ENCODE measurements around the gene SEPSECS. TPM values are rescaled to one million over a fixed set of nuclear protein-coding genes. Genes with fewer than 3 reads are reported as not detected.

SEPSECS gene
- total and polyA plus RNA-seq, 2 experiments from 2014 or later, result 1.2 to 4.7 TPM

GRCh38 chr4:25177147-25177546 lies 16.9 kb upstream of the SEPSECS start:
- H2AFZ ChIP-seq, result no peak overlapping the region
- Mint-ChIP-seq H3K27me3 (ENCODE audit: insufficient read depth, low read depth, poor library complexity) (no peaks in the 10 kb centered on the region), H3K4me1 (no peaks in the 10 kb centered on the region), H3K36me3 (ENCODE audit: low read depth) (no peaks in the 10 kb centered on the region), H3K9me3 (no peaks in the 10 kb centered on the region), H3K27ac (no peak overlapping the region), H3K4me3 (no peak overlapping the region)
- H4K20me1 ChIP-seq (replicated peaks; ENCODE audit: insufficient read depth), result no peaks in the 10 kb centered on the region
- H3K4me2 ChIP-seq, result no peak overlapping the region
- DNase-seq (ENCODE audit: low spot score) (no peak), ATAC-seq (no peak)
- H3K79me2 ChIP-seq (replicated peaks; ENCODE audit: insufficient read depth), result no peaks in the 10 kb centered on the region
- H3K4me3 ChIP-seq, result no peak overlapping the region
- no peak overlapping the region for H3K27ac ChIP-seq (ENCODE audit: low read depth)
- H3F3A ChIP-seq (replicated peaks; ENCODE audit: low read depth), result no peaks in the 10 kb centered on the region
- H3K9me2 ChIP-seq (ENCODE audit: insufficient read depth), result no peaks in the 10 kb centered on the region
- TF ChIP-seq REST (IDR thresholded peaks at IDR 0.05; ENCODE audit: unreplicated experiment) (no peak), NANOG (IDR thresholded peaks at IDR 0.05; ENCODE audit: borderline replicate concordance) (no peak), EZH2phosphoT487 (IDR thresholded peaks at IDR 0.05; ENCODE audit: unreplicated experiment) (no peak), ETS1 (IDR thresholded peaks at IDR 0.05) (no peak), CTCF (conservative IDR thresholded peaks at IDR 0.05; ENCODE audit: low read depth in 2 of 2) (no peak), ZNF114 (CRISPR knock-in tag; IDR thresholded peaks at IDR 0.05) (no peak), EZH2 (IDR thresholded peaks at IDR 0.05; ENCODE audit: low read depth, unreplicated experiment) (no peak), STAT1 (IDR thresholded peaks at IDR 0.05; ENCODE audit: unreplicated experiment) (no peak), ZNF331 (CRISPR knock-in tag; IDR thresholded peaks at IDR 0.05; ENCODE audit: low read depth) (no peak), POLR2AphosphoS5 (IDR thresholded peaks at IDR 0.05; ENCODE audit: low read depth) (no peak), JUNB (IDR thresholded peaks at IDR 0.05; ENCODE audit: unreplicated experiment) (no peak), CREB1 (CRISPR knock-in tag; IDR thresholded peaks at IDR 0.05; ENCODE audit: low read depth) (no peak), ZNF462 (CRISPR knock-in tag; IDR thresholded peaks at IDR 0.05) (no peak)
- no peaks in the 10 kb centered on the region for H3K27me3 ChIP-seq (ENCODE audit: insufficient read depth)
- H3K36me3 ChIP-seq (ENCODE audit: insufficient read depth), result no peaks in the 10 kb centered on the region
- no peaks in the 10 kb centered on the region for H3K4me1 ChIP-seq (ENCODE audit: insufficient read depth)
